ENCODE results near the gene TRABD2B. TPM values are rescaled to one million over a fixed set of nuclear protein-coding genes. Genes with fewer than 3 reads are reported as not detected.

TRABD2B gene
- total and polyA plus RNA-seq, 7 donors = 0.08 to 0.76 (median 0.42) TPM

DNA sequence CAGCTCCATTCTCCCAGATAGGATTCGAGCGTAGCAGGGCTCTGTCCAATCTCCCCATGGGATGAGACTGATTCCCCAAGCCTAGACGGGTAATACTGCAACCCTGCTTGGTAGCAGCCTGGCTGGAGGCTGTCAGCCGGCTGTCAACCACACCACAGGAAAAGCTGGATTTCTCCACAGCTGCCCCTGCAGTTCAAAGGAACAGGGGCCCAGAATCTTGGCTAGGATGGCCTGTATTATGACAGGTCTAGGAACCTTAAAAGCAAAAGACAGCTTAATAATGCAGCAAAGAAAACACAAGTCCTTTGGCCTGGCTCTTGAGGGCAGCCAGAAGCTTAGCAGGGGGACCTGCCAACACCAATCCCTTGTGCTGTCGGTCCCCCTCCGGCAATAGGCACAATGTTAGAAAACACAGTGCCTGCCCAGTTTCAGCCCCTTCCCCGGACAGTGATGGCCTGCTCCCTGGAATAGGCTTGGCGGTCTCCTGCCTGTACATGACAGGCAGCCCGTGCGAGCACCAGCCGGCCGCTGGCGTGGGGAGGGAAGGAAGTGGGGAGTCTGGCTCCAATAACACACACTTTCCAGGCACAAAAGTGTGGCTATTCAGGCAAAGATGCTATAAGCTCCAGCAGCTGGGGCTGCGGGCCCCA lies 90.5 kb downstream of the TRABD2B start:
- Histone ChIP-seq H3K4me3 (no peak overlapping the region), H3K27me3 (ENCODE audit: insufficient read depth in 3 of 3, low read length in 2 of 3) (peaks cover 0 to 4% (median 1%) of the 10 kb centered on the region in 3 donors), H3K9me3 (no peaks in the 10 kb centered on the region), H3K27ac (no peak overlapping the region), H3K4me1 (no peaks in the 10 kb centered on the region), H3K36me3 (ENCODE audit: insufficient read depth in 1 of 2, low read depth in 1 of 2) (no peaks in the 10 kb centered on the region)
- WGBS, 3 donors = 53 to 62% (median 55%) methylated on average over 14 of the region's 14 CpGs
- TF ChIP-seq, protein P1, sequence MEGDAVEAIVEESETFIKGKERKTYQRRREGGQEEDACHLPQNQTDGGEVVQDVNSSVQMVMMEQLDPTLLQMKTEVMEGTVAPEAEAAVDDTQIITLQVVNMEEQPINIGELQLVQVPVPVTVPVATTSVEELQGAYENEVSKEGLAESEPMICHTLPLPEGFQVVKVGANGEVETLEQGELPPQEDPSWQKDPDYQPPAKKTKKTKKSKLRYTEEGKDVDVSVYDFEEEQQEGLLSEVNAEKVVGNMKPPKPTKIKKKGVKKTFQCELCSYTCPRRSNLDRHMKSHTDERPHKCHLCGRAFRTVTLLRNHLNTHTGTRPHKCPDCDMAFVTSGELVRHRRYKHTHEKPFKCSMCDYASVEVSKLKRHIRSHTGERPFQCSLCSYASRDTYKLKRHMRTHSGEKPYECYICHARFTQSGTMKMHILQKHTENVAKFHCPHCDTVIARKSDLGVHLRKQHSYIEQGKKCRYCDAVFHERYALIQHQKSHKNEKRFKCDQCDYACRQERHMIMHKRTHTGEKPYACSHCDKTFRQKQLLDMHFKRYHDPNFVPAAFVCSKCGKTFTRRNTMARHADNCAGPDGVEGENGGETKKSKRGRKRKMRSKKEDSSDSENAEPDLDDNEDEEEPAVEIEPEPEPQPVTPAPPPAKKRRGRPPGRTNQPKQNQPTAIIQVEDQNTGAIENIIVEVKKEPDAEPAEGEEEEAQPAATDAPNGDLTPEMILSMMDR (IDR thresholded peaks at IDR 0.05) = no peak
- no peak for ATAC-seq
- no peak for DNase-seq
- intact Hi-C loops (cut with DNase I) = no loop called here

DNA sequence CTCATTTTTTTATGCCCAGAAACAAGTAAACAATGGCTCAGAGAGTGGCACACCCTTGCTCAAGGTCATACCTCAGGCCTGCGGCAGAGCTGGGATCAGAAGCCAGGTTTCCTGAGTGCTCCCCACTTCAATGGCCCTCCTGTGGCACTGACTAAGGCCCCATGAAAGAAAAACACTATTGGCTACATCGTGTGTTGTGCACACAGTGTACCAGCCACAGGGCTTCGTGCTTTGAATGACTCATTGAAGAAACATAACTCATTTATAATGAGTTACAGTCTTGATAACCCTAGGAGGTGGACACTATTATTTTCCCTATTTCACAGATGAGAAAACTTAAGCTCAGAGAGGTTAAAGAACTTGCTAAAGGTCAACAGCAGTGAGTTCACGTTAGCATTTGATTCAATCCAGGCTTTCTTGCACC lies 91.2 kb downstream of the TRABD2B start:
- Histone ChIP-seq H3K4me1 (no peaks in the 10 kb centered on the region), H3K36me3 (ENCODE audit: insufficient read depth in 1 of 2, low read depth in 1 of 2) (no peaks in the 10 kb centered on the region), H3K9me3 (no peaks in the 10 kb centered on the region), H3K27me3 (ENCODE audit: insufficient read depth in 3 of 3, low read length in 2 of 3) (peaks cover 0 to 4% (median 1%) of the 10 kb centered on the region in 3 donors), H3K27ac (no peak overlapping the region), H3K4me3 (no peak overlapping the region)
- 63 to 74% (median 64%) methylated on average over 4 of the region's 4 CpGs for WGBS, 3 donors
- no peak for DNase-seq
- no peak for ATAC-seq
- TF ChIP-seq, protein P1 (IDR thresholded peaks at IDR 0.05) = no peak
- intact Hi-C loops (cut with DNase I) = no loop called here

DNA sequence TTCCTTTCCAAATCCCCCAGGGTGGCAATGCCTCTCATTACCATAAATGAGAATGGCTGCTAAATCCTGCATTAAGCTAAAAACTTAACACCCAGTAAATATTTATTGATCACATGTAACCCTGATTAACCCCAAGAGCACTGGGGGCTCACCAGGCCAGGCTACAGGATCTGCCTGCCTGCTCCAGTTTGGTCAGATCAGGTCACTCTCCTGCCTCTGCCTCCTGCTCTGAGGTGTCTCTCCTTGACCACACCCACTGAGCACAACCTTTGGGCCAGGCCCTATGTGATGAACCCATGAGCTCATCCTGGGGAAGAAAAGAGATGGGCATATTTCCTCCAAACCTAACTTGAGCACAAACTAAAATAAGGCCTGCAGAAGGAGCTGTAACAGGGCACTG lies 93.5 kb downstream of the TRABD2B start:
- DNase-seq = no peak
- ATAC-seq = no peak
- Histone ChIP-seq H3K4me3 (no peak overlapping the region), H3K9me3 (no peaks in the 10 kb centered on the region), H3K27ac (no peak overlapping the region), H3K27me3 (ENCODE audit: insufficient read depth in 3 of 3, low read length in 2 of 3) (peaks cover 0 to 4% (median 1%) of the 10 kb centered on the region in 3 donors), H3K36me3 (ENCODE audit: insufficient read depth in 1 of 2, low read depth in 1 of 2) (no peaks in the 10 kb centered on the region), H3K4me1 (no peaks in the 10 kb centered on the region)
- TF ChIP-seq, protein P1 (IDR thresholded peaks at IDR 0.05) = no peak
- intact Hi-C loops (cut with DNase I) = no loop called here

DNA sequence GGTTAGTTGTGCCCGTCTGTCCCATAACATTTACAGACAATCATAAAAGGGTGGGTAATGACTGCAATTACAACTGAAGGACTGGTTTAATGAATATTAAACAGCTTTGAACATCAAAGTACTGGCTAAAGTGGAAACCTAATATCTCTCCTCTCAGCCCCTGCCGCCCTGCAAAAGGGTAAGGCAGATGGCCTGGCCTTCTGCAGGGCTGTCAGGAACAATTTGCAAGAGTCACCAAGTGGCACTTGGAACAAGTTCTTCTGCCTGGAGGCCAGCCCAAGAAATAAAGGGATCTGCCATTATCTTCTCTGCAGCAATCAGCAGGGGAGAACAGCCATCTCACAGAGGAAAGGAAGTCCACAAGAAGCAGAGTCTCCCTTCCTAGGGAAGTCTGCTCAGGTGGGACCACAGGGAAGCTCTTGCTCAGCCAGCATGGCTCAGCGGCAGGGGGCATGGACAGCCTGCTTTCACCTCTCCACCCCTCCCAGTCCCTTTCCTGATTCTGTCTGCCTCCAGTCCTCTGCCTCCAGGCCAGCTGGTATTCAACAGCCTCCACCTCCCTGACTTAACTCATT lies 96.1 kb downstream of the TRABD2B start:
- intact Hi-C loops (cut with DNase I) = no loop called here
- 76 to 94% (median 80%) methylated on average over 3 of the region's 3 CpGs for WGBS, 3 donors
- no peaks in the 10 kb centered on the region for H3K9me3 ChIP-seq
- no peak overlapping the region for H3K4me3 ChIP-seq
- no peak for DNase-seq
- TF ChIP-seq, protein P1 (IDR thresholded peaks at IDR 0.05) = no peak
- no peaks in the 10 kb centered on the region for H3K4me1 ChIP-seq
- no peaks in the 10 kb centered on the region for H3K36me3 ChIP-seq (ENCODE audit: insufficient read depth in 1 of 2, low read depth in 1 of 2)
- no peak overlapping the region for H3K27ac ChIP-seq
- H3K27me3 ChIP-seq (ENCODE audit: insufficient read depth in 3 of 3, low read length in 2 of 3) = peaks cover 0 to 4% (median 1%) of the 10 kb centered on the region in 3 donors
- ATAC-seq = no peak

All from psoas muscle (tissue), 8 donors.